HG02610 (cell line): ENCODE data around the gene AADAT.
"Not testable (repeated sequence)": the region's sequence is repeated elsewhere in the genome, so short reads cannot be mapped to it uniquely, and the experiment has no call there.

ENCODE experiments used
- ATAC-seq: cut with Tn5 transposase; IDR thresholded peaks from one replicate; pipeline ENCODE4 v1.9.1; 2021; ENCODE audit warnings: mild to moderate bottlenecking, moderate library complexity; ENCODE audit not compliant: unreplicated experiment

The AADAT gene

DNA sequence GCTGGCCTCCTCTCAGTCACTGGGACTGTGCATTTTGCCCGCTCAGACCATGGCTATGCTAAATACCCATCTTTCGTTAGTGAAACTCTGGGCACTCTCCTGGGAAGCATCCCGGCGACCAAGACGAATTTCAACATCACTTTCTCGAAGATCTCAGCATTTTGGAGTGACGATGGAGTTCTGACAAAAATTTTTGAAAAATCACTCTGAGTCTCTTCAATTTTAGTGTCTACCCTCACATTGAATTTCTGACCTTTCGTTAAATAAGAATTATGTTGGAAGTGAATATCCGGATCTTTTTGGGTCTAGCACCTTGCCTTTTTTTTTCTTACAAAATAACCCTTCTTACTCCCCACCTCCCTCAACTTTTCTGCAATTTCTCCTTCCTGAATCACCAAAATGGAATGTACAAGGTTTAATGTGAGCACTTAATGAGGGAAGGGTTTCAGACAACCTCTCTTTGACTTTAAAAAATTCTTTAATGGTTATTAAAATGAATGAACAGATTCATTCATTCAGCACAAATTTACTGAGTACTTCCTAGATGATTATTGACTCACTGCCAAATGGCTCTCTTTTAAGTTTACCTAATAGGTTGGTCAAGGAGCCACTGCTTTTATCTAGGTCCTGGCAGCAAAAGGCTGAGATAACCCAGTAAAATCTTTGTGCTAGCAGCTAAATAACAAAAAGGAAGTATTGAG lies 746 bp upstream of the AADAT start:
- ATAC-seq: no peak

DNA sequence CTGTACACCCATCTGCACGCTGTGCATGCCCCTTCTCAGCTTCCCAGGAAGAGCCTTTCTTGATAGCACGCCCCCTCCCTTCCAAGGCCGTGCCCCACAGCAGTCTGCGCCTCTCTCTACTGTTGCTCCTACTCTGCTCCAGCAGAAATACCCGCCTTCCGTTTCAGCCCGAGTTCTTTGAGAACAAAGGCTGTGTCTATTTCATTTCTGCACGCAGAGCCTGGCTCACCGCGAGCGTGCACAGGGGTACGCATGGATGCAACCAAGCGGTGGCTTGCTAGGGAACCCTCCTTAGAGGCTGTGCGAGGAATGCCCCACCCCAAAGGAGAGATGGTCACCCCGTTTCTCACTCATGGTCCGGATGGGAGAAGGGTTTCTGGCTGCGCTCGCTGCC lies 485 bp downstream of the AADAT start:
- no peak for ATAC-seq

DNA sequence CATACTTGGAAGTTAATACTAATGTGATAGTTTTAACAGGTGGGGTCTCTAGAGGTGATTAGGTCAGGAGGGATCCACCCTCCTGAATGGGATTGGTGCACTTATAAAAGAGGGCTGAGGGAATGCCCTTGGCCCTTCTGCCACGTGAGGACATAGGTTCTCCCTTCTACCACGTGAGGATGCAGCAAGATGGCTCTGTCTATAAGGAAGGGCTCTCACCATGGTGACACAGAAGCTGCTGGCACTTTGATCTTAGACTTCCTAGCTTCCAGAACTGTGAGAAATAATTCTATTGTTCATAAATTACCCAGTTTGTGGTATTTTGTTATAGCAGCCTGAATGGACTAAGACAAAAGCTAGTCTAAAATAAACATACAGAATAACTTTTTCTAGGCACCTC lies 1.0 kb downstream of the AADAT start:
- no peak for ATAC-seq

DNA sequence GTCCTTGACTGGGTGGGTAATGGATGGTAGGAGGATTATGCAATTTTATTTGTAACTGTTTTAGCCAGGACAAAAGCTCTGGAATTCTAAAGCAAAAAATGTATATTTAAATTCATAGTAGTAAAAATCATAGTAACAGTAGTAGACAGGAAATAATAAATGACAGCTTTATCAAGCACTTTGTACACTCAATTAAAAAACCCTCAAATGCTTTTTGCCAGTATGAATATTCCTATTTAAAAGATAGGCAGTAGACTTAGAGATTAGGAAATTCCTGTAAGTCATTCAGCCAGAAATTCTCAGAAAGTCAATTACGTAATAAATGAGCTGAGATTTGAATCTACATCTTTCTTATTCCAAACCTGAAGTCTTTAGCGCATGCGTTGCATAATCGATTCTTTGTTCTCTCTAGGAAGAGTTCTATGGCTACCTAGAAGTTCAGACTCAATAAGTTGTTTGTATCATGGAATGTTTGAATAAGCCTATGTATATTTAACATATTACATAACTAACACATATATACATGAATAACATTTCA lies 2.5 kb downstream of the AADAT start:
- ATAC-seq: no peak

DNA sequence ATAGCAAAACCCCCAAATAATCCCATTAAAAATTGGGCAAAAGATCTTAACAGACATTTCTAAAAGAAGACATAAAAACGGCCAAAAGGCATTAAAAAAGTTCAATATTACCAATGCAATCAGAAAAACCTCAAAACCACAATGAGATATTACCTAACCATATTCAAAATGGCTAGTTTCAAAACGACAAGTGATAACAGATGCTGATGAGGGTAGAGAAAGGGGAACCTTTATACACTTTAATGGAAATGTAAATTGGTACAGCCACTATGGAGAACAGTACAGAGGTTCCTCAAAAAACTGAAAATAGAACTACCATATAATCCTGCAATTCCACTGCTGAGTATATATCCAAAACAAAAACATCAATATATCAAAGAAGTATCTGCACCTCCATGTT lies 6.2 kb downstream of the AADAT start:
- ATAC-seq: no peak

DNA sequence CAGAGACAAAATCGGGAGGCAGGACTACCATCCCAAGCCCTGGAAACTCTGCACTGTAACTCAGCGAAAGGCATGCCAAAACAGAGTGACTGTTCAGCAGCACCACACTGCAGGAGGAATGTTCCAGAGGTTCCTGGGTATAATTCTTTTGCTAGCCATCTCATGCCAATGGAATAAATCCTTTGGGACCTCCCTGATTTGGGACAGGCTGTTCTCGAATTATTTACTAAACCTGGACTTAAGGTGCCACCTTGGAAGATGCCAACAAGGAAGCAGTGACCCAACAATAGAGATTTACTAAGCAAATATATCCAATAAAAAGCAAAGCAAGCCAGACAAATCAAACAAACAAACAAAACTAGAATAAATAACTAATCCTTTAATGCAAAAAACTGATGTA lies 9.3 kb downstream of the AADAT start:
- ATAC-seq: no peak

DNA sequence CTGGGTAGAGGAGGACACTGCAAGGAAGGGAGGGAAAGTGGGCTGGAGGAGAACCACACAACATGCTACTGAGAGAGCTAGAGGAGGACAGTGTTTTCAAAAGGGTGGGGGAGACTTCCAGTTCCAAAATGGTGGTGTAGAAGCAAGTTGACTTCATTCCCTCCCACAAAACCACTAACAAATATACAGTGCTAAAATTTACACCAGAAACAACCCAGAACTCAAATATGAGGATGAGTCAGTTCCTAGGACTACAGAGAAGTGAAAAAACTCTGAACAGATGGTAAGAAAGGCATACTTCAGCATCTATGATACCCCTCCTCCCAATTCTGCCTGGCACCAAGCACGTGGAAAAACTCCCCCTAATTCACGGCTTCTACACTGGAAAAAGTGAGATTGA lies 9.8 kb downstream of the AADAT start:
- ATAC-seq: no peak

DNA sequence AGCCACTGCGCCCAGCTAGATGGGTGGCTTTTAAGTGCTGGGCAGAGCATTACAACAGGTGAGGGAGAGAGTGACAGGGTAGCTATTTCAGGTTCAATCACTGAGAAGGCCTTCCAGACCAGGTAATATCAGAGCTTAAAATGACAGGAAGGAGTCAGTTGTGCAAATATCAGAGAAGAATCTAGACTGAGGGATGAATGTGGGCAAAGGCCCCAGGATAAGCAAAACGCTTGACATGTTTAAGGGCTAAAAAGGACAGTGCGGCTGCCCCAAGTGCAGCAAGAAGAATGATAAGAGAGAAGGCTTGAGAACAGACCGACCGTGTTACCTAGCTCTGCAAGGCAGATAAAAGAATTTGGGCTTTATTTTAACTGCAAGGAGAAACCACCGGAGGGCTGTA lies 18.6 kb downstream of the AADAT start:
- no peak for ATAC-seq

DNA sequence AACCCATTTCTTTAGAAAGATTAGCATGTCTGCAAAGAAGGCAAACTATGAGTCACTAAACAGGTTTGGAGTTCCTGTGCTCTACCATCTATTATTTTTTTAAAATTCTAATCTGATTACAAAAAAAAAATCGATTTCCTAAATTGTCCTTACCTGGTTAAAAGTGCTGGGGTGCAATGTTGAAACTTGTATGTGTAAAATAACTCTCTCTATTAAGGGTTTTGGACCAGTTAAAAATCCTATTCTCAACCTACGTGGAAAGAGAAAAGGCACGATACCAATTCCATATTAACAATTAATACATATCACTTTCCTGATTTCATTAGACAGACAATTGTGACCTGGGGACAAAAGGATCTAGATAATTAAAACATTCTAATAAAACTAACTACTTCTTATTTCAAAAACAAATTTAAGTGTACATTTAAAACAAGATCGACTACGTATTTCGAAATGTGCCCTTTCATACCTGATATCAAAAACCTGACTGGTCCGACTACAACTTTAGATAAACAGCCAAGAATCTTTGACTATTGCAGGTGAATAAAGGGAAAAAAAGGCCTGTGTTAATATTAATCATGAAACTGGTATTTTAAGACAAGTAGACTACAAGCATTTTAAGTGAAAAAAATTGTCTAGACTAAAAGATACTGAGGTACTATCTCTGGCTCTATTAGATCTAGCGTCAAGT lies 21.2 kb downstream of the AADAT start:
- no peak for ATAC-seq

DNA sequence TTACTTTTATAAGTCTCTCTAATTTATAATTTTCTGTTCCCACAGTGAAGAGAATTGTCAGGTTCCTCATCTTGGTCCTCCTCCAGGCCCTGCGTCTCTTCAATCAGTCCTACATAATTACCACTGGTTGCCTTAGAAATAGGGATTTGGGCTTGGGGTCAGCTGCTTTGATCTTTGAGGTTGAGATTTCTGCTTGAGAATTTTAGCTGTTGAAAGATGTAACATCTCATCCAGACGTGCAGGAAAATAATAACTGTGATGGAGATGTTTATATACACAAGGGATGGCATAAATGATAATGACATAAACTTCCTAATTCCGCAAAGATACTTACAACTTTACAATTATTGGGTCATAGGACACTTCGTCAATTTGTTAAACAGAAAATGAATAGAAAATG lies 30.3 kb downstream of the AADAT start:
- ATAC-seq: no peak

DNA sequence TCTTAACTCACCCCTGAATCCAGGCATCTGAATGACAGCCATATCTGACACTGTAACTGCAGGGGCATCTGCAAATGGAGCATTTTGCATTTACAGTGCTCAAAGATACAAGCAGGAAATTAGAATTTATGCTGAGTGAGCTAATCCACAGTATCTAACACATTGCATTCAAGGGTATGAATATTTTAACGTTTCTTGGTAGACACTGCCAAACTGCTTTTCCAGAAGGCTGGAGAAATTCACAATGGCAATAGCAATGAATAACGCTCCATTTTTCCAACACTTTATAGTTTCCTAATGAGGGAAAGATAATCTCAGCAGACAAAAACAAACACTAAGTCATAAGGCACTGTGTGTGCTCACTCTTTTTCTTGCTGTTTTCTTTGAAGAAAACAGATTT lies 30.9 kb downstream of the AADAT start:
- ATAC-seq: no peak

DNA sequence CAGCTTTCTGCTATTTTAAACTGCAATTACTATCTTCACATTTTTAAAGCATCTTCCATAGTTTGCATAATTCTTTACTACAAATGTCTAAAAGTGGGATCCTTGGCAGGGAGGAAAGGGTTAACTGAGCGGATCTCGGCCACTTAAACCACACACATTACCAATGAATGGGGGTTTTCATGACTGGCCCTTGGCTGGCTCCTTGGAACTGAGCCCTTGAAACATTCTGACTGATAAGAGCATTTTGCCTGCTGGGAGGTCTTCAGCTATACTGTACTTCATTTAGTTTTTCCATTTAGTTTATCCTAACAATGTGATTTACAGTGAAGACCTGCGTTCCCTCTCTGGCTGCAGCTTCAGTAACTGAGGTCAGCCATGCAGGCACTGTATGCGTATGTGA lies 31.9 kb downstream of the AADAT start:
- no peak for ATAC-seq

DNA sequence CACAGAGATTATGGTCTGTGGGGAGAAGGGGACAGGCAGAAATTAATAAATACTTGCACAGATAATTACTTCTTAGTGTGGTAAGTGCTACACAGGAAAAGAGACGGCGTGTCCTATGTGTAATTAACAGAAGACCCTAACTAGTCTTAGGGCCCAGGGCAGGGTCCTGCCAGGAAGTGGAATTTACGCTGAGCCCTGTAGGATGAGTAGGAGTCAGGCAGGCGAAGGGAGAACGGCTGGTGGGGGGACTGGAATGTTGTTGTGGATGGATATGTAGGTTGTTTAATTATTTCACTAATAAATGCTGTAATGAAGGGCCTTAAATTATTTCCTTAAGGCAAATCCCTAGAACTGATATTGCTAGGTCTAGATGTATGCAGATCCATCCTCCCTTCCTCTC lies 36.8 kb downstream of the AADAT start:
- no peak for ATAC-seq

DNA sequence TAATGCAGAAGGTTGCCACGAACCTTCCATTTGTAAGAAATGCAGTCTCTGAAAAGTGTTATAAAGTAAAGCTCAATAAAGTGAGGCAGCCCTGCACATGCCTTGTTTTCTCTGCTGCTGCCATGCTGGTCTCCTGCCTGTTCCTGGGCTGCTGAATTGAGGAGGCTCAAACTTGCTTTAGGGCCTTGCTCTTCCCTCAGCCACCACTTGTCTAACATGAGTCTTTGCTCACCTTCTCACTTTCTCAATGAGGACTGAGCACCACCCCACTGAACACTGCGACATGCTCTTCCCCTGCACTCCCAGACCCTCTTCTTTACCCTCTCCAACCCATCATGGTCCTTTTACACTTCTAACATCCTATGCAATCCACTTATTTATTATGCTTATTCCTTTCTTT lies 38.4 kb downstream of the AADAT start:
- no peak for ATAC-seq

DNA sequence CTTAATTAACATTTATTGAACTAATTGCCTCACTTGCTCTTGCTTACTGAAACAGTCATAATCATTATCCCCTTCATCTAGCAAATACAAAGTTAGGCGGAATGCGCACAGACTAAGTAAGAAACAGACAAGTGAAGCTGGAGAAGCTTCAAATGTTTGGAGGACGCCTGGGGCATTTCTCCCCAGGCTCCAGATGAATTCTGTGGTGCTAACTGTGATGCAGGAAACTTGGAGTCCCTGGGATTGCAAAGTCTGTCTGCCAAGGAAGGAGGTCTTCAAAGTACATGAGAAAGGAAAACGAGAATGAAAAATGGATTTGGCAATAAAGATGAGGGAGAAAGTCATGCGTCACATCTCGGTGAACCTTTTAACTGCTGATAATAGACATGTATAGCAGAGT lies 40.0 kb downstream of the AADAT start:
- ATAC-seq: no peak

DNA sequence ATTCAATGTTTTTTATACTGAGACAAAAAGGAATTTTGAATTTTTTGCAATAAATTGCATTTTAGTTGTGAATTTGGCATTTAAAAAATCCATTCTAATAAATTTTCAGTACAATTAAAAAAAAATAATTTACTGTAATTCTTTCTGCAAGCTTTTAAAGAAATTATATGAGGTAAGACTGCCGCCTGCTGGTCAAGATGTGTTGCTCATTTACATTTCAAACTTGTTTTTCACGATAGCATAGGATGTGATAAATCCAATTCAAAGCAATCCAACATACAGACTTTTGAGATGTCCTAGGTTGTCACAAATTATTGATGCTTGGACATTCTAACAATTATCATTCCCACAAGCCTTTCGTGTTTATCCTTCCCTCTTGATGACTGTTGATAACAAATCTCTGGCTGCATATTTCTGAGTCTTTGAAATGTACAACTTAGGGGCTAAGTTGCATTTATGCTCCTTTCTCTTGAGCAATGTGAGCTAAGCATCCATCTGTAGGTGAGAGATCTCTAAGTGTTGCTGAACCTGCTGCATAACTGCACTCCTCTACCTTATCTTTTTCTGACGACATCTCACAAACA lies 41.9 kb downstream of the AADAT start:
- ATAC-seq: no peak

DNA sequence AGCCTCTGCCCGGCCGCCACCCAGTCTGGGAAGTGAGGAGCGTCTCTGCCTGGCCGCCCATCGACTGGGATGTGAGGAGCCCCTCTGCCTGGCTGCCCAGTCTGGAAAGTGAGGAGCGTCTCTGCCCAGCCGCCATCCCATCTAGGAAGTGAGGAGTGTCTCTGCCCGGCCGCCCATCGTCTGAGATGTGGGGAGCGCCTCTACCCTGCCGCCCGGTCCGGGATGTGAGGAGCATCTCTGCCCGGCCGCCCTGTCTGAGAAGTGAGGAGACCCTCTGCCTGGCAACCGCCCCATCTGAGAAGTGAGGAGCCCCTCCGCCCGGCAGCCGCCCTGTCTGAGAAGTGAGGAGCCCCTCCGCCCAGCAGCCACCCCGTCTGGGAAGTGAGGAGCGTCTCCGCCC lies 43.6 kb downstream of the AADAT start:
- ATAC-seq: not testable (repeated sequence)

DNA sequence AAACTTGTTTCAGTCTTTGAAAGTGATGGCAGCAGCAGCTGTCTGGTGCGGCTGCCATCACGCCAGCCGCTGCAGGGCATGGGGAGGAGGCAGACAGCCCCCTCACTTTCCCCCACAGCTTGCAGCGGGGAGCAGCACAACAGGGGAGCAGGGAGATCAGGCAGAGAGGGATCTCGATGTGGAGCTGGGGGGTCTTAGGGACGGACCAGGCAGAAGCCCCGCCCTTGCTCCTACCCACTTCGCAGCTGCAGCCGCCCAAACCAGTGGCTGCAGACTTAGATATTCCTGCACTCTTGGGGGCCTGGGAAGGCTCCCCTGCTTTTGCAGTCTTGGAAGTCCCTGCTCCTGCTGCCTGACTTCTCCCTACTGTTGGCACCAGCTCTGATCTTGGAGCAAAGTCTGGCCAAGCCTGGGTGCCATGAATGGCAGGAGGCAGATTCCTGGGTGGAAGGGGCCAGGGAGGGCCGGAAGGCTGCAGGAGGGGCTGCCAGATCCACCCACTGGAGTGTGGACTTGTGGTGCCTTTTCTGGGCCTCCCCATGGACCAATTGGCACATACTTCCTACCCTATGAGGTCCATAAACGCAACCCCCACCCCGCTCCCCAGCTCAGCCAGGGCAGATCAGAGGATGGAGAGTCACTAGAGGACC lies 49.6 kb downstream of the AADAT start:
- no peak for ATAC-seq

DNA sequence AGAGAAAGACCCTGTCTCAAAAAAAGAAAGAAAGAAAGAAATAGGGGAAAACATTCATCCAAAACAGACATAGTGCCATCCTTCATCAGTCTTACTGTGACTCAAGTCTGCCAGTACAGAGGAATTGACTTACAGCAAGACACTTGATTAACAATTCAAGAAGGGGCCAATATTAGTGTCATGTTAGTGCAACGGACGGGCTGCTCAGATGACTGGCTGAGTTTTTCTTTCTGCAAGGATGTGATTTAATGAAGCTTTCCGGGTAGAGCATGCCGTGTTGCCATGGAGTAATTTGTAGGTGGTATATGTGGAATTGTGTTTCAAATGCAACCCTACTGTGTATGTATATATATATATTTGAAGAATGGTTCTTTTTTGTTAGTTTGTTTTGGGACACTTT lies 51.0 kb downstream of the AADAT start:
- ATAC-seq: no peak

DNA sequence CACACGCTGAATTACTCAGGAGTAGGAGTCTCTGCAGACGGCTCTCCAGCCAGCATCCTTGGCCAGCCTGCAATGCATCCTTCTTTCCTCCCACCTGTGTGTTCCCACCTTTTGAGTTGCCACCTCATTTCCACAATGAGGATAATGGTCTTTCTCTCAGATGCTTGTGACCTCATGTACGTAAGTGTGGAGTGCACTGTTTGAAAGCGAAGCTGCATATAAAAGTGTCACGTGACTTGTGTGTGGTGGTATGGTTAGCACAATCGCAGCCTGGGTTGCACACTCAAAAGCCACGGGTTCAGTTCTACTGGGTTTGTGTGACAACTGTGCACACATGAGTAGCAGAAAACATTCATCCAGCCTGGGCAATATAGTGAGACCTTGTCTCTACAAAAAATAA lies 51.5 kb downstream of the AADAT start:
- ATAC-seq: no peak

DNA sequence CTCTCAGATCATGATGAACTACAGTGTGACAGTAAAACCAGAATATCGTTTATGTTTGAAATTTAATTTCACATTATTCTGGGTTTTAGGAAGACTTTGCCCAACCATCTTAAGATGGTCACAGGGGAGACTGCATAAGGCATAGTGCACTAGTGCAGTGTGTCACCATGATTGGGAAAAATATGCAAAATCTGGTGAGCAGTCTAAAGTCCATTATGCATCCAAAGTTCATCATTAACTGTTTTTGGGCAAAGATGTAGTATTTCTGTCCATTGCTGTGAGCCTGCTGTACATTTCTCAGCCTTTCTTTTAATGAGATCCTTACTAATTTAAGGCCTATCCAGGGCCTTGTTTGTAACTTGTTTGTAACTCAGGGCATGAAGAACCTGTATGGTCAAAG lies 52.3 kb downstream of the AADAT start:
- no peak for ATAC-seq

DNA sequence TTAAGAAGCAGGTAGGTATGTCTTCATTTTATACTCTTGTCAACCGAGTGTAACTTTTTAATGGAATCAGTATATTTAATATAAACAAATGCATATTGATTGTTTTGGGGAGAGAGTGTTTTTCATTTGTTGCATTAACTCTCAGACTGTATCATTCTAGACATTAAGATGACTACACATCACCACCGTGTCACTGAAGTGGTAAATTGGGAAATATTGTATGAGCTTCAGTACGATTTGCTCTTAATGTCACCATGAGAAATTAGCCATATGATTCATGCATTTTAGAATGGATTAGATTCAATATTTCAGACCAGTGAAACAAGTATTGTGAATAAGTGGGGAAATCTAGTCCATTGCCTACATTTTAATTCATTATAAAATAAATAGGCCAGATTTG lies 53.9 kb downstream of the AADAT start:
- ATAC-seq: no peak
